Uterus (tissue), 4 donors: Measurements from ENCODE around the gene SMARCC1. TPM values are rescaled to one million over a fixed set of nuclear protein-coding genes. Genes with fewer than 3 reads are reported as not detected.

Experiments
- DNase-seq, 2 donors: peaks; one replicate each; pipeline ENCODE4 v3.0.0-alpha.2; 2019 to 2020
- H3K27ac ChIP-seq, 2 donors: fragments of 200-600 bp; sonication (generic); 1 replicate in 1 of 2; 2 replicates in 1 of 2; pipeline ENCODE4 v1.5.1; 2016 to 2018
- H3K27me3 ChIP-seq, 2 donors: fragments of 200-600 bp; sonication (generic); one replicate each; pipeline ENCODE4 v1.5.1; 2018 to 2019; ENCODE audit warnings: control low read depth in 1 of 2
- H3K36me3 ChIP-seq, 2 donors: fragments of 200-600 bp; sonication (generic); one replicate each; pipeline ENCODE4 v1.5.1; 2019; ENCODE audit warnings: control low read depth in 1 of 2
- H3K4me1 ChIP-seq, 2 donors: fragments of 200-600 bp; sonication (generic); one replicate each; pipeline ENCODE4 v1.5.1; 2018 to 2019; ENCODE audit warnings: control low read depth in 1 of 2
- H3K4me3 ChIP-seq, 2 donors: fragments of 200-600 bp; sonication (generic); 1 replicate in 1 of 2; 2 replicates in 1 of 2; pipeline ENCODE4 v1.5.1; 2018 to 2019; ENCODE audit warnings: mild to moderate bottlenecking in 1 of 2
- H3K9me3 ChIP-seq, 2 donors: fragments of 200-600 bp; sonication (generic); one replicate each; pipeline ENCODE4 v1.5.1; 2019; ENCODE audit warnings: control low read depth in 1 of 2
- CTCF ChIP-seq, 4 experiments: fragments of 200-600 bp in 2 of 4; fragments of 450-650 bp in 2 of 4; sonication (generic) in 2 of 4; IDR thresholded peaks; one replicate each; pipeline ENCODE4 v1.5.1; 2016 to 2019; ENCODE audit warnings: antibody characterized with exemption in 4 of 4, mild to moderate bottlenecking in 2 of 4, moderate library complexity in 1 of 4
- POLR2A ChIP-seq, 2 donors: fragments of 450-650 bp; IDR thresholded peaks; one replicate each; pipeline ENCODE4 v1.6.1; 2016; ENCODE audit warnings: antibody characterized with exemption in 2 of 2, mild to moderate bottlenecking in 1 of 2, moderate library complexity in 1 of 2
- intact Hi-C: fragments of 100-400 bp; cut with DNase I; formaldehyde crosslinking; loops from one replicate; pipeline ENCODE4 v1.15.1; 2023; ENCODE audit warnings: low total_unique reads
- small RNA-seq: library from RNA; depleted of rRNA; stranded (forward); fragments of <200 nt; gene quantifications from one replicate; pipeline ENCODE3, GENCODE V24; 2016
- total RNA-seq, 4 donors: library from RNA; depleted of rRNA in 3 of 4; stranded (reverse); fragments of >200 nt in 3 of 4; gene quantifications; one replicate each; pipeline versions ENCODE4 v1.1.0 to v1.2.4, GENCODE V29; 2014 to 2023
- donor health status: DM: yes; HTN: yes; CAD: no.

The SMARCC1 gene
- total RNA-seq, 4 donors from 2014 or later: 23.8 to 61.0 (median 45.5) TPM

DNA sequence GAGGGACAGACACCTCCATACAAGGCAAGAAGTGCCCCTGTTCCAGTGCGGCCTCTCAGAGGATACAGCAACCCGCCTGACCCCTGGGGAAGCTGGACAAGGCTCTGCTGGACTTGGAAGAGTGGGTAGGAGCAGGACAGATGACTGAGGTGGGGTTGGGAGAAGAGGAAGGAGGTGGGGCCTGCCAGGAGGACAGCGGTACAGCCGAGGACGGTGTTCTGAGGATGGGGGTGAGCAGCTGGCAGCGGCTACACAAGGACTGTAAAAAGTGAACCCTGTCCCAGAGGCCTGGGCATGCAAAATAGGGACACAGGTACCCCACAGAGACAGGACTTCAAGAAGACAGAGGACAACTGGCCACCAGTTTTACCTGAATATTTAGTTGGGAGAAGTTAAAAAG is 244.7 kb downstream of the SMARCC1 start:
- H3K27ac ChIP-seq: no peak overlapping the region
- no peaks in the 10 kb centered on the region for H3K9me3 ChIP-seq
- TF ChIP-seq CTCF (IDR thresholded peaks at IDR 0.05) (no peak), POLR2A (IDR thresholded peaks at IDR 0.05) (no peak)
- H3K4me3 ChIP-seq: no peak overlapping the region
- no peaks in the 10 kb centered on the region for H3K36me3 ChIP-seq
- no peaks in the 10 kb centered on the region for H3K27me3 ChIP-seq
- H3K4me1 ChIP-seq: no peaks in the 10 kb centered on the region
- intact Hi-C loops: no loop called here
- no peak for DNase-seq

GRCh38 chr3:47536221-47536891 is 245.3 kb downstream of the SMARCC1 start:
- Histone ChIP-seq H3K4me3 (no peak overlapping the region), H3K9me3 (no peaks in the 10 kb centered on the region), H3K27ac (no peak overlapping the region), H3K4me1 (no peaks in the 10 kb centered on the region), H3K36me3 (no peaks in the 10 kb centered on the region), H3K27me3 (no peaks in the 10 kb centered on the region)
- TF ChIP-seq POLR2A (IDR thresholded peaks at IDR 0.05): no peak
- TF ChIP-seq CTCF (IDR thresholded peaks at IDR 0.05): no peak
- no peak for DNase-seq
- intact Hi-C loops: no loop called here

Small RNA genes lying within 50 kb of the gene (small RNA-seq; reads per million reads assigned to genes)
- gene RF02271 (not detected), gene RN7SL870P (not detected)

Other genes starting within 250 kb of the SMARCC1 start
- 1 to 10 TPM in 1 of 4 donors, under 1 TPM in 1, not detected in 2; 0.82 to 2.9 TPM for gene CSPG5, start 203.0 kb downstream of the SMARCC1 start, total RNA-seq
- 10 to 100 TPM; 21.5 to 78.6 (median 55.7) TPM for gene DHX30, start 21.2 kb upstream of the SMARCC1 start, total RNA-seq
- 100 to 1,000 TPM in 1 of 4 donors, 10 to 100 TPM in 3; 51.5 to 264 (median 79.7) TPM for gene MAP4, start 234.5 kb upstream of the SMARCC1 start, total RNA-seq